ENCODE results near the gene TDRD12. TPM values are rescaled to one million over a fixed set of nuclear protein-coding genes. Genes with fewer than 3 reads are reported as not detected.

The TDRD12 gene
- polyA plus RNA-seq, 3 donors = 0.05 TPM; not detected in 2

DNA sequence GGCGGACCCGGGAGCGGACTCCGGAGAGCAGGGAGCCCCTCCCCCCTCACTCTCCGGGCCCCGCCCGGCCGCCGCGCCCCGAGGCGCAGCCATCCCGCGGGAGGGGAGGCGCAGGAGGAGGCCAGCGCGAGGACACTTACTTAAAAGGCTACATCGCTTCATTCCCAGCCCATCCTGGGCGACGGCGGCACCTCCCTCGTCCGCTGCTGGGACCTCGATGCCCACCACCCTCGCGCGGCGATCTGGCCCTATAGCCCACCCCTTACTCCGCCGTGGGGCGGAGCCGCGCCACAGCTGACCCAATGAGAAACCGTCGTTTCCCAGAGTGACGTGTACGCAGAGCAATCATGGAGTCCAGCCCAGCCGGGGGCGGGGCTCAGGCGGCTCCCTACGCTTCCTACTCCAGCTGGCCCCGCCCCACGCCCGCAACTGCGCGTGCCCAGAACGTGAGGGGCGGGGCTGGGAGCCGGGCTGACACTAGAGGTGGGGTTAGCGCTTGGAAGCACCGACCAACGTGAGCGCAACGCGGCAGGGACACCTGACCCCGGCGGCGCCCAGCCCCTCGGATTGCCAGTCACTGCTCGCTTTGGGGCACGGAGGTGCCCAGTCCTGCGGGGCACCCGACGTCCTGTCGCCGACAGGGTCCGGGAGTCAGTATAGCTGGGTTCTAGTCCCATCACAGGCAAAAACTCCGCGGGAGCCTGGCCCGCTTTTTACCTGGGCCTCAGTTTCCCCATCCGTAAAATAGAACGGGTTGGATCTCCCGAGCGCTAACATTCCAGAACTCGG is 44.4 kb upstream of the TDRD12 start, which contains the start of gene ANKRD27:
Gene ANKRD27 (minus strand): TSS at position 250 of the 789 bp plus-strand sequence. CDS start 16,165 bp downstream, outside the sequence.
- H3K27me3 Mint-ChIP-seq (ENCODE audit: low read depth in 3 of 3) = peaks cover 33 to 43% (median 35%) of the 10 kb centered on the region in 3 donors
- H3K4me3 ChIP-seq (replicated peaks in 1 of 3; ENCODE audit: low read depth in 2 of 3, low read length in 3 of 3) = peak within 1 kb of the TSS; percentile 76 to 95 (median 87)
- H3K27ac ChIP-seq (ENCODE audit: low read depth in 1 of 2, low read length in 2 of 2) = peak within 1 kb of the TSS; percentile 50 to 82
- peak within 1 kb of the TSS in 5 of 7 donors; percentile 6 to 80 (median 71) for H3K27ac Mint-ChIP-seq
- peaks cover 21 to 29% of the 10 kb centered on the region in 2 donors for H3K27me3 ChIP-seq (ENCODE audit: control insufficient read depth in 2 of 2, insufficient read depth in 2 of 2, low read length in 2 of 2)
- peaks cover 39 to 53% of the 10 kb centered on the region in 2 donors for H3K4me1 ChIP-seq (ENCODE audit: control insufficient read depth in 1 of 2, insufficient read depth in 2 of 2, low read length in 2 of 2)
- H3K9me3 ChIP-seq (replicated peaks in 1 of 2; ENCODE audit: control insufficient read depth in 1 of 2, insufficient read depth in 1 of 2, low read length in 2 of 2) = peaks cover 0 to 6% of the 10 kb centered on the region in 2 donors
- no peaks in the 10 kb centered on the region for H3K36me3 ChIP-seq (replicated peaks in 1 of 2; ENCODE audit: control insufficient read depth in 1 of 2, insufficient read depth in 2 of 2, low read length in 2 of 2)
- TF ChIP-seq, protein P1, sequence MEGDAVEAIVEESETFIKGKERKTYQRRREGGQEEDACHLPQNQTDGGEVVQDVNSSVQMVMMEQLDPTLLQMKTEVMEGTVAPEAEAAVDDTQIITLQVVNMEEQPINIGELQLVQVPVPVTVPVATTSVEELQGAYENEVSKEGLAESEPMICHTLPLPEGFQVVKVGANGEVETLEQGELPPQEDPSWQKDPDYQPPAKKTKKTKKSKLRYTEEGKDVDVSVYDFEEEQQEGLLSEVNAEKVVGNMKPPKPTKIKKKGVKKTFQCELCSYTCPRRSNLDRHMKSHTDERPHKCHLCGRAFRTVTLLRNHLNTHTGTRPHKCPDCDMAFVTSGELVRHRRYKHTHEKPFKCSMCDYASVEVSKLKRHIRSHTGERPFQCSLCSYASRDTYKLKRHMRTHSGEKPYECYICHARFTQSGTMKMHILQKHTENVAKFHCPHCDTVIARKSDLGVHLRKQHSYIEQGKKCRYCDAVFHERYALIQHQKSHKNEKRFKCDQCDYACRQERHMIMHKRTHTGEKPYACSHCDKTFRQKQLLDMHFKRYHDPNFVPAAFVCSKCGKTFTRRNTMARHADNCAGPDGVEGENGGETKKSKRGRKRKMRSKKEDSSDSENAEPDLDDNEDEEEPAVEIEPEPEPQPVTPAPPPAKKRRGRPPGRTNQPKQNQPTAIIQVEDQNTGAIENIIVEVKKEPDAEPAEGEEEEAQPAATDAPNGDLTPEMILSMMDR (IDR thresholded peaks at IDR 0.05) = no peak
- 0% methylated on average over 67 of the region's 75 CpGs for WGBS (ENCODE audit: insufficient coverage)
- H4K20me1 ChIP-seq (ENCODE audit: insufficient read depth, low read length) = peaks cover 42% of the 10 kb centered on the region
- DNase-seq = peak; percentile 97 to 100 (median 98)
- H2AFZ ChIP-seq (ENCODE audit: insufficient read depth, low read depth, low read length, poor library complexity, severe bottlenecking) = peak within 1 kb of the TSS; percentile 94
- peak within 1 kb of the TSS; percentile 94 for H3K4me2 ChIP-seq (replicated peaks; ENCODE audit: extremely low read depth, low read length, poor library complexity, severe bottlenecking)
- H3K9me3 Mint-ChIP-seq = peaks cover 0 to 9% (median 0%) of the 10 kb centered on the region in 7 donors
- peak within 1 kb of the TSS; percentile 91 to 97 for H3K4me3 Mint-ChIP-seq
- peaks cover 46% of the 10 kb centered on the region for H3K79me2 ChIP-seq (ENCODE audit: insufficient read depth, low read length)
- H3K9ac ChIP-seq (ENCODE audit: insufficient read depth, low read length, poor library complexity, severe bottlenecking) = peak within 1 kb of the TSS; percentile 75
- H3K36me3 Mint-ChIP-seq = peaks cover 7 to 12% of the 10 kb centered on the region in 2 donors
- H3K4me1 Mint-ChIP-seq = peaks cover 44% of the 10 kb centered on the region
- intact Hi-C loops (cut with micrococcal nuclease) = loop anchor here (2.0 to 10.0 kb wide), 2 partner anchors 16 to 270 kb away; partner anchors contain the start of genes DPY19L3 (in 2 of the 2) and NUDT19 (in 1 of the 2)

DNA sequence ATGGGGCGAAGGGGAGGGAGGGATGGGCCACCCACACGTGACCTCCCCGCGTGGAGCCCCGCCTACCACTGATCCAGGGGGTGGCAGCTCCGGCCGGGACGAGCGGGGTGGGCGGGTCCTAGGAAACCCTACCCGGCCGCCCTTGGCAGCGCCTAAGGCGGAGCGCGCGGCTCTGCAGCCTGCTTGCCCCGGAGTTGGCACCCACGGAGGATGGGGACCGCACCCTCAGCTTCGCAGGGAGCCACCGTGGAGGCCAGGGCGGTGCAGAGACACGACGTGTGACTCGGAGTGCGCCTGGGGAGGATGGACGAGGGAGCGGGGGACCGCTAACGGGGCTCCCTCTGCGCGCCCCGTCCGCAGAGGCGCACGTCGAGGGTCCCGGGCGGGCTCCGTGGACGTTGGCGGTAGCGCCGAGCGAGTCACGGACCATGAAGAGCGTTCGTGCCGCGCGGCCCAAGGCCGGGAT is 43.8 kb upstream of the TDRD12 start, which contains the start of gene RGS9BP:
Gene RGS9BP (plus strand): TSS at position 129 of the 466 bp plus-strand sequence. CDS start 416 bp downstream, outside the sequence.
- peak; percentile 52 to 59 (median 57) for DNase-seq
- Mint-ChIP-seq H3K9me3 (peaks cover 0 to 9% (median 0%) of the 10 kb centered on the region in 7 donors), H3K27me3 (ENCODE audit: low read depth in 3 of 3) (peaks cover 33 to 45% (median 37%) of the 10 kb centered on the region in 3 donors), H3K4me3 (peak within 1 kb of the TSS; percentile 79 to 86), H3K4me1 (peaks cover 42% of the 10 kb centered on the region), H3K27ac (peak within 1 kb of the TSS in 5 of 7 donors; percentile 6 to 80 (median 53)), H3K36me3 (peaks cover 5 to 10% of the 10 kb centered on the region in 2 donors)
- H3K27ac ChIP-seq (ENCODE audit: low read depth in 1 of 2, low read length in 2 of 2) = peak within 1 kb of the TSS; percentile 50 to 82
- intact Hi-C loops (cut with micrococcal nuclease) = loop anchor here (2.0 to 10.0 kb wide), 2 partner anchors 15 to 271 kb away; partner anchors contain the start of genes DPY19L3 (in 2 of the 2) and NUDT19 (in 1 of the 2)
- peak within 1 kb of the TSS; percentile 94 for H2AFZ ChIP-seq (ENCODE audit: insufficient read depth, low read depth, low read length, poor library complexity, severe bottlenecking)
- peaks cover 41% of the 10 kb centered on the region for H3K79me2 ChIP-seq (ENCODE audit: insufficient read depth, low read length)
- H3K36me3 ChIP-seq (replicated peaks in 1 of 2; ENCODE audit: control insufficient read depth in 1 of 2, insufficient read depth in 2 of 2, low read length in 2 of 2) = no peaks in the 10 kb centered on the region
- peaks cover 21 to 29% of the 10 kb centered on the region in 2 donors for H3K27me3 ChIP-seq (ENCODE audit: control insufficient read depth in 2 of 2, insufficient read depth in 2 of 2, low read length in 2 of 2)
- peaks cover 37% of the 10 kb centered on the region for H4K20me1 ChIP-seq (ENCODE audit: insufficient read depth, low read length)
- TF ChIP-seq, protein P1 (IDR thresholded peaks at IDR 0.05) = no peak
- peak within 1 kb of the TSS; percentile 76 to 95 (median 87) for H3K4me3 ChIP-seq (replicated peaks in 1 of 3; ENCODE audit: low read depth in 2 of 3, low read length in 3 of 3)
- 4% methylated on average over 53 of the region's 53 CpGs for WGBS (ENCODE audit: insufficient coverage)
- H3K4me1 ChIP-seq (ENCODE audit: control insufficient read depth in 1 of 2, insufficient read depth in 2 of 2, low read length in 2 of 2) = peaks cover 38 to 53% of the 10 kb centered on the region in 2 donors
- H3K9ac ChIP-seq (ENCODE audit: insufficient read depth, low read length, poor library complexity, severe bottlenecking) = peak within 1 kb of the TSS; percentile 75
- peak within 1 kb of the TSS; percentile 94 for H3K4me2 ChIP-seq (replicated peaks; ENCODE audit: extremely low read depth, low read length, poor library complexity, severe bottlenecking)
- peaks cover 0 to 6% of the 10 kb centered on the region in 2 donors for H3K9me3 ChIP-seq (replicated peaks in 1 of 2; ENCODE audit: control insufficient read depth in 1 of 2, insufficient read depth in 1 of 2, low read length in 2 of 2)
